D721Med (cell line): ENCODE results near the gene ESPNL.

Source experiments
- DNase-seq: peaks from one replicate; pipeline ENCODE4 v3.0.0; 2011; ENCODE audit warnings: low spot score; ENCODE audit not compliant: insufficient read length
- FAIRE-seq: peaks from 2 replicates; lab custom pipeline; 2011; peaks lifted over from hg19 to GRCh38; lab: Jason Lieb, UNC
- TF ChIP-seq, protein P1 (sequence below): IDR thresholded peaks from 2 replicates; pipeline ENCODE4 v1.5.1; 2012; ENCODE audit warnings: mild to moderate bottlenecking, control low read depth; ENCODE audit not compliant: insufficient read depth; ENCODE audit errors: missing control alignments

The ESPNL gene

DNA sequence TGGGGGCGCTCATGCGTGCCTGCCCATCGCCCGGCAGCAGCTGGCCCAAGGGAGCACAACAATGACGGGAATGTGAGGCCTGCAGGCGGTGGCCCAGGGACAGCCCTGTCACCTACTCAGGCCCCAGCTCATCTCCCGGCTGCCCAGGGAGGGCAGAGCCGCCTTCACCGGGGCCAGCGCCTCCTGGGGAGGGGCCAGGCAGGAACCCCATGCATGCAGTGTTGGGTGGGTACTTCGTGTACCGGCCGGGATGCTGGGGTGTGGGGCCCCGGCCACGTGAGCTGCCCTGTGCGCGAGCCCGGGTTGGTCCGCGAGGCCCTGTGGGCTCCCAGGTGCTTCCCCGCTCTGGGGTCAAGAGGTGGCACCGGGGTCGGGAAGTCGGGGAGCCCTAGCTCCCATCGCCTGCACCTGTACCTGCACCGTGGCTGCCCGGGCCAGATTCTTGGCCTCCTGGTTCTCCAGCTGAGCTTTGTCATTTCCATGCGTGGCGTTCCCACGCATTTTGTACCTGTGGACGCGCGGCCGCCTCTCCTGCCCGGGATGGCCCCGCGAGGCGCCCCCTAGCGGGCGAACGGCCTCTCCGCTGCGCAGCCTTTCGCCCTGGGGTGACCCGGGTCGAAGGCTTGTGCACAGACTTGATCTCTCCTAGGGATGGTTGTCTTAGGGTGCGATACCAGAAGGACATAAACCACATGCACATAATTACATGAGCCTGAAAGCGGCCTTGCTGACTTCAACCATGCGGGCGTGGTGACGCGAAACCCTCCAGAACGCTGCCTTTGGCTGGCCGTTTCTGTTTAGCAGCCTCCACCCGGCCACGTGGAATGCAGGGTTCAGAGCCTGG is 39.3 kb downstream of the ESPNL start:
- no peak for FAIRE-seq
- TF ChIP-seq, protein P1, sequence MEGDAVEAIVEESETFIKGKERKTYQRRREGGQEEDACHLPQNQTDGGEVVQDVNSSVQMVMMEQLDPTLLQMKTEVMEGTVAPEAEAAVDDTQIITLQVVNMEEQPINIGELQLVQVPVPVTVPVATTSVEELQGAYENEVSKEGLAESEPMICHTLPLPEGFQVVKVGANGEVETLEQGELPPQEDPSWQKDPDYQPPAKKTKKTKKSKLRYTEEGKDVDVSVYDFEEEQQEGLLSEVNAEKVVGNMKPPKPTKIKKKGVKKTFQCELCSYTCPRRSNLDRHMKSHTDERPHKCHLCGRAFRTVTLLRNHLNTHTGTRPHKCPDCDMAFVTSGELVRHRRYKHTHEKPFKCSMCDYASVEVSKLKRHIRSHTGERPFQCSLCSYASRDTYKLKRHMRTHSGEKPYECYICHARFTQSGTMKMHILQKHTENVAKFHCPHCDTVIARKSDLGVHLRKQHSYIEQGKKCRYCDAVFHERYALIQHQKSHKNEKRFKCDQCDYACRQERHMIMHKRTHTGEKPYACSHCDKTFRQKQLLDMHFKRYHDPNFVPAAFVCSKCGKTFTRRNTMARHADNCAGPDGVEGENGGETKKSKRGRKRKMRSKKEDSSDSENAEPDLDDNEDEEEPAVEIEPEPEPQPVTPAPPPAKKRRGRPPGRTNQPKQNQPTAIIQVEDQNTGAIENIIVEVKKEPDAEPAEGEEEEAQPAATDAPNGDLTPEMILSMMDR, result peak; percentile 44
- no peak for DNase-seq

DNA sequence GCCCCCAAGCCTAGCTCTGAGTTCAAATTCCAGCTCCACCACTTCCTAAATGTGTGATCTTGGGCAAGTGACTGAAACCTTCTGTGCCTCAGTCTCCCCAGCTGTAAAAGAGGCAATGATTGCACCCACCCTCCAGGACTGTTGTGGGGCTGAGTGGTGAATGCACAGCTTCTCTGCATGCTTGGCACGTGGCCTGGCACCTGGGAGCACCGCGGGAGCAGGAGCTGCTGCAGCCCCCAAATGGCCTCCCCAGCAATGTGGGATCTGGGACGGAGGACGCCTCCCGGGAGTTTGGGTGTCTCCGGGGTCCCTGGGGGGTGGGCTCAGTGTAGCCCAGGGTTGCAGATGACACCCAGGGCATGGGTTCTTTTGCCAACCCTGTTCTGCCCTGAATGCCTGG is 39.9 kb downstream of the ESPNL start:
- TF ChIP-seq, protein P1, result no peak
- FAIRE-seq (no peak), DNase-seq (no peak)

DNA sequence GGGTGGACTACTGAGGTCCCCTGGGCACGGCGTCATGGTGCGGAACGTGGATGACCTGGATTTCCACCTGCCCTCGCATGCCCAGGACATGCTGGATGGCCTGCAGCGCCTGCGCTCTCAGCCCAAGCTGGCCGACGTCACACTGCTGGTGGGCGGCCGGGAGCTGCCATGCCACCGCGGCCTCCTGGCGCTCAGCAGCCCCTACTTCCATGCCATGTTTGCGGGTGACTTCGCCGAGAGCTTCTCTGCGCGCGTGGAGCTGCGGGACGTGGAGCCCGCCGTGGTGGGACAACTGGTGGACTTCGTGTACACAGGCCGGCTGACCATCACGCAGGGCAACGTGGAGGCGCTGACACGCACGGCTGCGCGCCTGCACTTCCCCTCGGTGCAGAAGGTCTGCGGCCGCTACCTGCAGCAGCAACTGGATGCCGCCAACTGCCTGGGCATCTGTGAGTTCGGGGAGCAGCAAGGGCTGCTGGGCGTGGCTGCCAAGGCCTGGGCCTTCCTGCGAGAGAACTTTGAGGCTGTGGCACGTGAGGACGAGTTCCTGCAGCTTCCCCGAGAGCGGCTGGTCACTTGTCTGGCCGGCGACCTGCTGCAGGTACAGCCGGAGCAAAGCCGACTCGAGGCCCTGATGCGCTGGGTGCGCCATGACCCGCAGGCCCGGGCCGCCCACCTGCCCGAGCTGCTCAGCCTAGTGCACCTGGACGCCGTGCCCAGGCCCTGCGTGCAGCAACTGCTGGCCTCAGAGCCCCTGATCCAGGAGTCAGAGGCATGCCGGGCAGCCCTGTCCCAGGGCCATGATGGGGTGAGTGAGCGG is 40.8 kb downstream of the ESPNL start:
- FAIRE-seq (no peak), DNase-seq (no peak)
- TF ChIP-seq, protein P1, result no peak

DNA sequence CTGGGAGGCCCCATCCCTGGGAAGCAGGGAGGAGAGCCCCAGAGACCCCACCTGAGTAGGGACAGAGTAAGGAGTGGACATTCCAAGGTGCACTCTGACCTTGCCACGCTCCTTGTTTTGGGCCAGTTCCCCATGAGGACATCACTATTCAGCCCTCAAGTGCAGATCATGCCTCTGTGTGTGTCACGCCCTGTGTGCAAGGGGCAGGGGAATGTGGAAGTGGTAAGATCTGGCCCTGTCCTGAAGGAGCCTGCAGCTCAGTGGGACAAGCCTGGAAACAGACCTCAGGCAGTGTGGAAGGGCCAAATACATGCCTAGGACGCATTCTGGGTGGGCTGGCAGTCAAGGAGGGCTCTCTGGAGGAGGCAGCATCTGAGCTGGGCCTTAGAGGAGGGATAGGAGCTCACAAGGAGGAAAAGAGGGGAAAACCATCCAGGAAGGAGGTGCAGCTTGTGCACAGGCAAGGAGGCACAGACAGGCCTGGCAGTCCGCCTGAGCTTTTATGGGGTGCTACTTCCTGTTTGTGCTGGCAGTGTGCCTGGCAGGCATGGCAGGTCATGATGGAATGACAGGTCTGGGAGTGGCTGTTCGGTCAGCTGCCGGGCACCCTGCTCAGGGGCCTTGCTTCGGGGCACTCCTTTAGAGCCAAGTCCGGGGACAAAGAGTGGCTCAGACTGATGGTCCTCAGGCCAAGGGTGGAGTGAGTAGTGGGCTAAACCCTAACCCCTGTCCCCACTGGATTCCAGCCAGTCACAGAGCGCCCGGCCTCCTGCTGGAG is 41.6 kb downstream of the ESPNL start:
- FAIRE-seq, result no peak
- TF ChIP-seq, protein P1, result no peak
- DNase-seq, result no peak

DNA sequence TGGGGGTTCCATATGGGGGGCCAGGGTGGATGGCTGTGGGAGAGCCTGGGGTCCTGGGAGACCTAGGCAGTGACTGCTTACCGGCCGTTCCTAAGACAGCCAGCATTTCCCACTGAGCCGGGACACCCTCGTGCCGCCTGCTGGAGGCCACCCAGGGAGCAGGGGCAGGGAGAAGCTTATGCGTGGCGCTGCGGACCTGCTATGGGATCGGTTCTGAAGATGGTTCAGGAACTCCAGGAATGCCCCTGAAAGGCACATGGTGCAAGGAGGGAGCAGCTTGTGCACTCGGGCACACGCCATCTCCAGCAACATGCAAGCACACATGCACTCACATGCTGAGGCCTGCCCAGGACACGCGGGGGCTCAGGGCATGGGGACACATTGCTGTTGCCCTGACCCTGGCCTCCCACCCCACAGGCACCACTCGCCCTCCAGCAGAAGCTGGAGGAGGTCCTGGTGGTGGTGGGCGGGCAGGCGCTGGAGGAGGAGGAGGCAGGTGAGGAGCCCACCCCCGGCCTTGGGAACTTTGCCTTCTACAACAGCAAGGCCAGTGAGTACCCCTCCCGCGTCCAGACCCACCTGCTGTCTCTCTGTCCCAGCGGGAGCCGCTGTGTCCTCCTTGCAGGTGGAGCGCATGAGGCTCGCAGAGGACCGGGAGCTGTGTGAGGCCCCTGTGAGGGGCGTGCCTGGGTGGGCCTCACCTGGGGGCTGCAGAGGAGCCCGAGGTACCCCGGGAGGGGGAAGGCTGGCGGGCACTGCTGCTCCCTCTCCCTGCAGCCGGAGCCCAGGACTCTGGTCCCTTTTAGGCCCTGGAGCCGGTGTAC is 42.5 kb downstream of the ESPNL start:
- TF ChIP-seq, protein P1, result no peak
- DNase-seq (no peak), FAIRE-seq (no peak)

DNA sequence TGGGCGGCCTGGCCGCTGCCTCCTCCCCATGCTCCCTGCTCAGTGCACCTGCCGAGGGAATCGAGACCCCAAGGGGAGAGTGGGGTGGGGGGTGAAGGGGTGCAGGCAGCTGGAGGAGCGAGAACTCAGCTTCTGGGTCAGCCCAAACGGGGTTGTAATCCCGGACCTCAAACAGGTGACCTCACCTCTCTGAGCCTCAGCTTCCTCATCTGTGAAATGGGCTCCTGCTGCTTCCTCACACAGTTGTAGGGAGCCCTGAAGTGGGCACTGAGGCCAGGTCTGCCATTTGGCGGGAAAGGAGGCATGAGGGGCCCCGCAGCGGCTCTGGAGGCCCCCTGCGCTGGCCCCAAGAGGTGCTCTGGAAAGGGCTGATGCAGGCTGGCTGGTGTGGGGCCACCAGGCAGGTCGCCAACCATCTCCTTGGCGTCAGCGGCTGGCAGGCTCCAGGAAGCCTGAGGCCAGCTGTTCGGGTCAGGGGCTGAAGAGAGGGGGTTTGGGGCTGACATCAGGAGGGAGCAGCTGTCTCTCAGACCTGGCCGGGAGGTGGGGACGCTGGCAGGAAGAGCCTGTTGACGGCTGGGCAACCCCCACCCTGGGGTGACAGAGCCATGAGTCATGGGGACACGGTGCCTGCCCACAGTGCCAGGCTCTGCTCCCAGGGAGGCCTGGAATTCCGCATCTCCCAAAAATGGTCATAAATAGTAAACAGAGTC is 43.3 kb downstream of the ESPNL start:
- no peak for DNase-seq
- TF ChIP-seq, protein P1, result no peak
- FAIRE-seq, result no peak
